GM19025 (cell line): ENCODE measurements around the gene CPAMD8.

Source experiments
- ATAC-seq: cut with Tn5 transposase; IDR thresholded peaks from one replicate; pipeline ENCODE4 v1.9.1; 2021; ENCODE audit warnings: mild to moderate bottlenecking, low read depth, moderate library complexity; ENCODE audit not compliant: unreplicated experiment

CPAMD8 gene

DNA sequence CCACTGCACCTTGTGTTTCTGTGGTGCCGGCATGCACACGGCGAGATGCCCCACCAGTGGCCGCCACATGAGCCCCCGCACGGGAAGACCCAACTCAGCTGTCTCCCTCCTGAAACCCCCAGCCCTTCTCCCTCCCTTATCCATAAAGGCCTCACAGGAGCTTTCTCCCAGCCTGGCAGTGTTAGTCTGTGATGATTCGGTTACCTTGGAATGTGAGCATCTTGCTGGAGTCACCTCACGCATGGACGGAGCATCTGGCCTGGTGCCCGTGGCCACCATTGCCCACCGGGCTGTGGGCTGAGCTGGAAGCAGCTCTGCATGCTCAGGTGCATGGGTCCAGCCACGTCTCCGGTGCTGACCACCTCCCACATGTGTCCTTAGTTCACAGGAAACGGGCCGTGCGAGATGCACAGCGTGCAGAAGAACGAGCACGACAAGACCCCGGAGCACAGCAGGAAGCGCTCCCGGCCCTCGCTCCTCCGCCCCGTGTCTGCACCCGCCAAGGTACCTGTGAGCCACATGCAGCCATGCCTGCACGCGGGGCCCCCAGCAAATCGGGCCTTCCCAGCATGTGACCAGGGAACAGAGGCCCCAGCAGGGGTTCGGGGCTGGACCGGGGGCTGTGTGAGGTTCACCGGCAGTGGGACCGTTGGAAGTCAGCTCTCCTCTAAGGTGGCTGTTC, 175.4 kb downstream of the CPAMD8 start:
- no peak for ATAC-seq

GRCh38 chr19:16850133-16850532, 176.5 kb downstream of the CPAMD8 start:
- no peak for ATAC-seq

DNA sequence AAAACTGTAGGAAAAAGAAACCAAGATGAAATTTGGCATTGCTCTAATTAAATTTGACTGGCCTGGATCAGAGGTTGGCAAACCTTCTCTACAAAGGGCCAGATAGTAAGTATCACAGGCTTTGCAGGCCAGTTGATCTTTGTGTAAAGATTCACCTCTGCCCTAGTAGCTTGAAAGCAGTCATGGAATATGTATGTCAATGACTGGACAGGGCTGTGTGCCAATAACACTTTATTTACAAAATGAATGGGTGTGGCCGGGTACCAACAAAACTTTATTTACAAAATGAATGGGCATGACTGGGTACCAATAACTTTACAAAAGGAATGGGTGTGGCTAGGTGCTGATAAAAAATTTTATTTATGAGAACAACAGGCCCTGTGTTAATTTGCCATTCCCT, 177.4 kb downstream of the CPAMD8 start:
- no peak for ATAC-seq

- ATAC-seq = no peak
Observed at GRCh38 chr19:16847430-16847829, 179.2 kb downstream of the CPAMD8 start.

DNA sequence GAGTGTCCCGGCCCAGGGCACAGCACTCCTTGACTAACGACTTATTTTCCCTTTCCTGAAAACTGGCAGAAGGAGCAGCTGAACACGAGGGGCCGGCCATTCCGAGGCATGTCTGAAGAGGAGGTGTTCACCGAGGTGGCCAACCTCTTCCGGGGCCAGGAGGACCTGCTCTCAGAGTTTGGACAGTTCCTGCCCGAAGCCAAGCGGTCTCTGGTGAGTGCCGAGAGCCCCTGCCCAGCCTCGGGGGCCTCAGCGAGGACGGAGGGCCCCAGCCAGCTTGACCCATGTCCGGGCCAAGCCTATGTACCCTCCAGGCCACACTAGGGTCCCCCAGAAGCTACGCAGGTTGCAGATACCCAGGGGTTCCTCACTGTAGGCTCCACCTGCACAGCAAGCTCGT, 179.7 kb downstream of the CPAMD8 start:
- no peak for ATAC-seq
